Upper lobe of left lung (tissue), 6 donors: Measurements from ENCODE around the gene RPGR. TPM values are rescaled to one million over a fixed set of nuclear protein-coding genes. Genes with fewer than 3 reads are reported as not detected.

Experiments
- small RNA-seq, 4 donors: library from RNA; depleted of rRNA; stranded (forward); fragments of <200 nt; gene quantifications; one replicate each; pipeline ENCODE3, GENCODE V24; 2016
- total RNA-seq, 6 donors: library from RNA; depleted of rRNA in 4 of 6; stranded (reverse); fragments of >200 nt in 4 of 6; gene quantifications; one replicate each; pipeline versions ENCODE4 v1.1.0 to v1.2.1, GENCODE V29; 2016 to 2021
- donor health status: DM: no; HTN: no; CAD: no; lungs with moderate emphysema.
- donor health status: DM: no; HTN: yes; CAD: no; lungs with severe emphysema.

RPGR gene
- total RNA-seq, 6 donors from 2014 or later, result 15.8 to 82.8 (median 30.1) TPM

Small RNA genes lying within 50 kb of the gene (small RNA-seq; reads per million reads assigned to genes)
- gene RF00322, result 0 reads per million in 4 donors

Other genes starting within 250 kb of the RPGR start
- gene SRPX, start 106.6 kb downstream of the RPGR start, total RNA-seq, result 10 to 100 TPM in 5 of 6 donors, 1 to 10 TPM in 1; 1.0 to 76.6 (median 41.3) TPM
- gene OTC, start 25.1 kb upstream of the RPGR start, total RNA-seq, result 1 to 10 TPM in 1 of 6 donors, under 1 TPM in 2, not detected in 3; 0.69 to 2.5 (median 0.76) TPM
- gene TSPAN7, start 234.0 kb upstream of the RPGR start, total RNA-seq, result 10 to 100 TPM in 5 of 6 donors, 1 to 10 TPM in 1; 7.3 to 65.0 (median 49.4) TPM